ENCODE results near the gene CDX1. TPM values are rescaled to one million over a fixed set of nuclear protein-coding genes. Genes with fewer than 3 reads are reported as not detected.

CDX1 gene
- total RNA-seq, 1 donor from 2014 or later, result not detected

DNA sequence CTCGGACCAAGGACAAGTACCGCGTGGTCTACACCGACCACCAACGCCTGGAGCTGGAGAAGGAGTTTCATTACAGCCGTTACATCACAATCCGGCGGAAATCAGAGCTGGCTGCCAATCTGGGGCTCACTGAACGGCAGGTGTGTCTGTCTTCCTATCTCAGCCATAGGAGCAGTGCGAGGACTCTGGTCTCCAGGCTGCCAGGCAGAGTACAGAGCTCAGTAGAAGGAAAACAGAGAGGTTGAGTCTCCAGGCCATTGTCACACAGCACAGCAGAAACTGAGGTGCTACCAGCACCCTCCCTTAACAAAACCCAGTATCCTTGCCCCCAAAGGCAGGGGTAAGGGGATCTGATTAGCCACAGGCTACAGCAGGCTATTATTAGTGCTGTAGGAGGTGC, 16.2 kb downstream of the CDX1 start:
- no peaks in the 10 kb centered on the region for H3K36me3 ChIP-seq
- peaks cover 12% of the 10 kb centered on the region for H3K4me1 ChIP-seq
- H3K27ac ChIP-seq, result no peak overlapping the region
- no peaks in the 10 kb centered on the region for H3K9me3 ChIP-seq
- ATAC-seq, result no peak
- no peaks in the 10 kb centered on the region for H3K27me3 ChIP-seq (ENCODE audit: low read depth)
- no peak overlapping the region for H3K4me3 ChIP-seq
- DNase-seq, result no peak
- TF ChIP-seq, protein P1, sequence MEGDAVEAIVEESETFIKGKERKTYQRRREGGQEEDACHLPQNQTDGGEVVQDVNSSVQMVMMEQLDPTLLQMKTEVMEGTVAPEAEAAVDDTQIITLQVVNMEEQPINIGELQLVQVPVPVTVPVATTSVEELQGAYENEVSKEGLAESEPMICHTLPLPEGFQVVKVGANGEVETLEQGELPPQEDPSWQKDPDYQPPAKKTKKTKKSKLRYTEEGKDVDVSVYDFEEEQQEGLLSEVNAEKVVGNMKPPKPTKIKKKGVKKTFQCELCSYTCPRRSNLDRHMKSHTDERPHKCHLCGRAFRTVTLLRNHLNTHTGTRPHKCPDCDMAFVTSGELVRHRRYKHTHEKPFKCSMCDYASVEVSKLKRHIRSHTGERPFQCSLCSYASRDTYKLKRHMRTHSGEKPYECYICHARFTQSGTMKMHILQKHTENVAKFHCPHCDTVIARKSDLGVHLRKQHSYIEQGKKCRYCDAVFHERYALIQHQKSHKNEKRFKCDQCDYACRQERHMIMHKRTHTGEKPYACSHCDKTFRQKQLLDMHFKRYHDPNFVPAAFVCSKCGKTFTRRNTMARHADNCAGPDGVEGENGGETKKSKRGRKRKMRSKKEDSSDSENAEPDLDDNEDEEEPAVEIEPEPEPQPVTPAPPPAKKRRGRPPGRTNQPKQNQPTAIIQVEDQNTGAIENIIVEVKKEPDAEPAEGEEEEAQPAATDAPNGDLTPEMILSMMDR (IDR thresholded peaks at IDR 0.05), result no peak
- intact Hi-C loops (cut with DNase I), result no loop called here

DNA sequence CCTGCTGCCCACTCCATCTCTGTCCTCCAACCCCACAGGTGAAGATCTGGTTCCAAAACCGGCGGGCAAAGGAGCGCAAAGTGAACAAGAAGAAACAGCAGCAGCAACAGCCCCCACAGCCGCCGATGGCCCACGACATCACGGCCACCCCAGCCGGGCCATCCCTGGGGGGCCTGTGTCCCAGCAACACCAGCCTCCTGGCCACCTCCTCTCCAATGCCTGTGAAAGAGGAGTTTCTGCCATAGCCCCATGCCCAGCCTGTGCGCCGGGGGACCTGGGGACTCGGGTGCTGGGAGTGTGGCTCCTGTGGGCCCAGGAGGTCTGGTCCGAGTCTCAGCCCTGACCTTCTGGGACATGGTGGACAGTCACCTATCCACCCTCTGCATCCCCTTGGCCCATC, 16.9 kb downstream of the CDX1 start:
- Histone ChIP-seq H3K27ac (no peak overlapping the region), H3K27me3 (ENCODE audit: low read depth) (no peaks in the 10 kb centered on the region), H3K36me3 (no peaks in the 10 kb centered on the region), H3K9me3 (no peaks in the 10 kb centered on the region), H3K4me1 (peaks cover 12% of the 10 kb centered on the region), H3K4me3 (no peak overlapping the region)
- ATAC-seq (no peak), DNase-seq (no peak)
- intact Hi-C loops (cut with DNase I), result no loop called here
- TF ChIP-seq, protein P1 (IDR thresholded peaks at IDR 0.05), result no peak

DNA sequence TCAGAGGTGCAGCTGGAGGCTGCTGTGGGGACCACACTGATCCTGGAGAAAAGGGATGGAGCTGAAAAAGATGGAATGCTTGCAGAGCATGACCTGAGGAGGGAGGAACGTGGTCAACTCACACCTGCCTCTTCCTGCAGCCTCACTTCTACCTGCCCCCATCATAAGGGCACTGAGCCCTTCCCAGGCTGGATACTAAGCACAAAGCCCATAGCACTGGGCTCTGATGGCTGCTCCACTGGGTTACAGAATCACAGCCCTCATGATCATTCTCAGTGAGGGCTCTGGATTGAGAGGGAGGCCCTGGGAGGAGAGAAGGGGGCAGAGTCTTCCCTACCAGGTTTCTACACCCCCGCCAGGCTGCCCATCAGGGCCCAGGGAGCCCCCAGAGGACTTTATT, 17.4 kb downstream of the CDX1 start:
- H3K9me3 ChIP-seq, result no peaks in the 10 kb centered on the region
- no peaks in the 10 kb centered on the region for H3K36me3 ChIP-seq
- intact Hi-C loops (cut with DNase I), result no loop called here
- no peak overlapping the region for H3K4me3 ChIP-seq
- peaks cover 5% of the 10 kb centered on the region for H3K27me3 ChIP-seq (ENCODE audit: low read depth)
- DNase-seq, result no peak
- no peak for ATAC-seq
- peaks cover 12% of the 10 kb centered on the region for H3K4me1 ChIP-seq
- TF ChIP-seq, protein P1 (IDR thresholded peaks at IDR 0.05), result no peak
- no peak overlapping the region for H3K27ac ChIP-seq

DNA sequence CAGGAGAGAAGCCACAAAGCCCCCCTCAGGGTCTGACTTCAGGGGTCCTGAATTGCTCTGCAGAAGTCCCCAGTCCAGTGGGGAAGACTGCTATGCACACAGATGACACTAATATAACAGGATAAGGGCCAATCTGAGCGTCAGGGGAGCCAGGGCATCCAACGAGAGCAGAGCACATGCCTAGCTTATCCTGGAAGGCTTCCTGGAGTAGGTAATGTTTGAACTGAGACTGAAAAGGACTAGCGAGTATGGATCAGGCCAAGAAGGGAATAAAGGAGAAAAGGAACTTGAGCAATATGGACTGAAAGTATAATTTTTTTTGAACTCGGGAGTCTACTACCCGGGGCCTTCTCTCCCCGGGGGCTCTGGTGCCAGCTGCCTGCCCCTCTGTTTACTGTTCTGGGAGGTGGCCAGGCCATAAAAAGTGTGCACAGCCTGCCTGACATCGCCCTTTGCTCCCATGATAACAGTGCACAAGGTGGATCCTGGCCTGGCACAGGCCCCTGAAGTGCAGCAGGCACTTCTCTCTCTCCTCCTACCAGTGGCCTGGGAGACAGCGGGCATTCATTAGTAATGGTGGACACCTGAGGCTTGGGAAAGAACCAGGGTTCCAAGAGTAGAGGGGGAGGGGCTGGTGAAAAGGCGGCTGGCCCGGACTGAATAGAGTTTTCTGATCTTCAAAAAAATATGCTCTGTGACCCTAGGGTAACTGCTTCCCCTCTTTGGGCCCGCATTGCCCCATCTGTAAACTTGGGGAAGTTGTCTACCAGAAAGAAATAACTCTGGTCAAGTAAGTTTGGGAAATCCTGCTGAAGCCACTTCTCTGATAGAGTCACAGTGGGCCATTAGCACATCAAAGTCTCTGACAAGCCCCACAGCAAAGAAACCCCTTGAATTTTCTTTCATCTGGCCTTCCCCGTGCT, 18.7 kb downstream of the CDX1 start:
- peaks cover 17% of the 10 kb centered on the region for H3K27me3 ChIP-seq (ENCODE audit: low read depth)
- TF ChIP-seq, protein P1 (IDR thresholded peaks at IDR 0.05), result no peak
- no peak overlapping the region for H3K27ac ChIP-seq
- H3K4me1 ChIP-seq, result peaks cover 12% of the 10 kb centered on the region
- H3K4me3 ChIP-seq, result no peak overlapping the region
- no peaks in the 10 kb centered on the region for H3K9me3 ChIP-seq
- DNase-seq (no peak), ATAC-seq (peak; percentile 16 to 51)
- intact Hi-C loops (cut with DNase I), result no loop called here
- no peaks in the 10 kb centered on the region for H3K36me3 ChIP-seq

DNA sequence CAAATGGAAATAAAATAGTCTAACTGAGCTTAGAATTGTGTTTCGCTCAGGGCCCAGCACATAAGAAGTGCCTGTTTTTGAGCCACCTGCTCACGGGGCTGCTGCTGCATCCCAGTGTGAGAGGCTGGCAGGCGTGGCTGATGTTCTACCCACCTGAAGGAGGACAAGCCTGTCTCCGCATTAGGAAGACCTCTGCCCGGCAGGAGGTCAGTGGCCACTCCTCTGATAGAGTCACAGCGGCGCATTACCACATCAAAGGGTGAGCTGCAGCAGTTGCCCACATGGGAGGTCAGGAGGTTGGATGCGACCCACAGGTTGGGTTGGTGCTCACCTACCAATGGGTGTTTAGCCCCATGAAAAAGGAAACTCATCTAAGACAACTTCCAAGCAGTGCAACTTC, 19.6 kb downstream of the CDX1 start:
- H3K4me1 ChIP-seq, result peaks cover 3% of the 10 kb centered on the region
- no peaks in the 10 kb centered on the region for H3K36me3 ChIP-seq
- peaks cover 26% of the 10 kb centered on the region for H3K27me3 ChIP-seq (ENCODE audit: low read depth)
- no peak overlapping the region for H3K27ac ChIP-seq
- TF ChIP-seq, protein P1 (IDR thresholded peaks at IDR 0.05), result no peak
- ATAC-seq (no peak), DNase-seq (no peak)
- intact Hi-C loops (cut with DNase I), result no loop called here
- no peaks in the 10 kb centered on the region for H3K9me3 ChIP-seq
- H3K4me3 ChIP-seq, result no peak overlapping the region

All from lower lobe of right lung (tissue), 2 donors.